ENCODE data around the gene OGT.
A peak's percentile ranks its signal among the peaks of the same experiment; 100 is the strongest.
"Not testable (repeated sequence)": the region's sequence is repeated elsewhere in the genome, so short reads cannot be mapped to it uniquely, and the experiment has no call there.

The OGT gene

DNA sequence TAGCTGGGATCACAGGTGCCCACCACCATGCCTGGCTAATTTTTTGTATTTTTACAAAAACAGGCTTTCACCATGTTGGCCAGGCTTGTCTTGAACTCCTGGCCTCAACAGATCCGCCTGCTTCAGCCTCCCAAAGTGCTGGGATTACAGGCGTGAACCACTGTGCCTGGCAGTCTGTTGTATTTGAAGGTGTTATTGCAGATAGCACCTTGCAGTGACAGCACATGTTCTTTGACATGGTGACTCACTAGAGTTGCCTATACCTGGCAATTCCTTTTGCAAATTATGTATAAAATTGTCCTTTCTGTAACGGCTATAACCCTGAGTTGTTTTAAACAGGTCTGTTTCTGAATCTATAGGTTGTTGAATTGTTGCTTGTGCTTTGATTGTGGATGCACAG lies 7.9 kb downstream of the OGT start:
- DNase-seq (ENCODE audit: low read depth) = no peak

DNA sequence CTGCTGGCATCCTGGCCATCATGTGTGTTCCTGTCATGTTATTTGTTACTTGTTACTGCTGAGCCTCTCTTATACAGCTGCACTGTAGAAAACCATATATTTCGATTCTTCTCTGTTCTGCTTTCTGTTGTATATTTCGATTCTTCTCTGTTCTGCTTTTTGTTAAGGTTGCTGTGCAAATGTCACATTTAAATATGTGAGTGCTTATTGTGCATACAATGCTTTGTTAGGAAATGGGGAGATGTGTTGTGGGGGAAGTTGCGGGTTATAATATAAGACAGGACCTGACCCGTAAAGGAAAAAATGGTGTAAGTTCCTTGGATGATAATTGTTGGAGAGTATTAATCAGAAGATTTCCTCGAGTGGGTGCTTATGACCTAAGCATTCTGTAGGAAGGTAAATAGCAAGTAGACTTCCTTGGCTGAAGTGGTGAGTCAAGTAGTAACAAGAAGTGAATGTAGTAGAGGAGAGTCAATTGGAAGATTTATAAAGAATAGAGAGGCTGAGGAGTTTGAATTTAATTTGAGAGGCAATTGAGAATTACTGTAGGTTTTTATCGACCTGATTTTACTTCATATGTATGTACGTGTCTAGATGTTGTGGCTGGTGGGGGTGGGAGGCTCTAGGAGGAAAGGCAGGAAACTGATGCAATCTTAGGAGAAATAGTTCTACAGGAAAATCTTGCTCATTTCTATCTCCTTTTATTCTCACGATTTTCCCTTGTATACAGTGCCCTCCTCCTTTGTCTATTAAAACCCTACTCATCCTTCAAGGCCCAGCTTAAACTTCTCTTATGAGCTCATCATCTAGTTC lies 8.5 kb downstream of the OGT start:
- peak; percentile 72 for DNase-seq (ENCODE audit: low read depth)

DNA sequence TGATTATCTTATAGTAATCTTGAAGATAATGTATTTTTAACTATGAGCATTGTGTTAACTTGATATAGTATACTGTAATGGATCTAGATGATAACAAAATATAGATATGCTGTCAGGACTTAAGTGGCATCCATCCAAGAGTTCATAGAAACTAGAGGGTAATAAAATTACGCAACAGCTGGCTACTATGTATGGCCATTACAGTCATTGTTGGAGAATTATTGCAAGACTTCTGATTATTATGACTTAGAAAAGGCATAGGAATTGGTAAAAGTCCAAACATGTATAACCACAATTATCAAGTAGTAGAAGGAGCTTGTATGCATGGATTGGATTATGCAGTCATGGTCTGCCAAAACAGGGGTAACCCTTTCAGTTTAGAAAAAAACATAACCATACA lies 9.5 kb downstream of the OGT start:
- peak; percentile 74 for DNase-seq (ENCODE audit: low read depth)

DNA sequence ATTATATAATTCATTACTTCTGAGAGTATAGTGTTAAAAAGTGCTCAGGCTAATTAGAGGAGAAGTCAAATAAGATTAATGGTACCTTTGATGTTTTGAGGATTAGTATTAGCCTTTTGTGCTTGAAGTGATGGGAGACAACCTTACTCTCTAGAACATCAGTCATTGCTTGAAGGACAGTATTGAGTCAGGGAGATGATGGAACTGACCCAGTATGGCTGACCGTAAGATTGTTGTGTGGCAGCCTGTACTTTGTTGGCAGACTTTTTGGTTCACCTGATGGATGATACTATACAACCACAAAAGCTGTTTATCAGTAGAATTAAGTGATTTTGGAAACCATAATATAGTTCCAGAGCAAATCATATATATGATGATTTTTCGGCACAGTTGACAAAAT lies 9.9 kb downstream of the OGT start:
- no peak for DNase-seq (ENCODE audit: low read depth)

DNA sequence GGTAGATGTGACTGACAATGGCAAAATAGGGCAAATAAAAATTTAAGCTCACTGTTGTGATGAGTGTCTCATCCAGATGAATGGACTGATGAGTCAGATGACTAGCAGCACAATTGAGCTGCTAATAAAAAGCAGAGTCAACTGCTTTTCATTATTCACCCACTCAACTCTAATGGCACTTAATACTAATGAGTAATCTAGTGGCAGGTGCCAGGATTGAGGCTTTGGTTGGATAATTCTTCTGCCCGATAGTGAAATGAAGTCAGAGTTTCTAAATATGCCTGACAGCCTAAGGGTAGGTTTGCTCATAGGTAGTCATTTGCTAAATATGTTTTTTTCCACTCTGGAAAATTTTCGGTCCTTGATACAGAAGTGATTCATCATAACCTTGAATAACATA lies 10.4 kb downstream of the OGT start:
- DNase-seq (ENCODE audit: low read depth) = peak; percentile 84

DNA sequence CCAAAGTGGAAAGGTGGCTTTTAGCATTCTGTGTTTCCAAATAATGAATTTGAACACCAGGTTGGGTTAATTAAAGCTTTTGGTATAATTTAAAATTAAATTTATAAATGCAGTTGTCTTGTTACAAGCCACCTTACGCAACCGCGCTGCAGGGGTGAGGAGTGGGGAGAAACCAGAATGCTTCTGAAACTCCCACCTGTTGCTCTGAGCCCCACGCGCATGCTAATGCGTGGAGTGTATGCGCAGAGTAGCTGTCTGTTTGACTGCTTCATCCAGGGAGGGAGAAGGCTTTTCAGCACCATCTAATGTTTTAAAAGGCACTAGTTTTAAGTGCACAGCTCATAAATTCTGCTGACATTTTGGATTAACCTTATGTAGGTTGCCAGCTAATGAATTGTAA lies 12.5 kb downstream of the OGT start:
- DNase-seq (ENCODE audit: low read depth) = no peak

DNA sequence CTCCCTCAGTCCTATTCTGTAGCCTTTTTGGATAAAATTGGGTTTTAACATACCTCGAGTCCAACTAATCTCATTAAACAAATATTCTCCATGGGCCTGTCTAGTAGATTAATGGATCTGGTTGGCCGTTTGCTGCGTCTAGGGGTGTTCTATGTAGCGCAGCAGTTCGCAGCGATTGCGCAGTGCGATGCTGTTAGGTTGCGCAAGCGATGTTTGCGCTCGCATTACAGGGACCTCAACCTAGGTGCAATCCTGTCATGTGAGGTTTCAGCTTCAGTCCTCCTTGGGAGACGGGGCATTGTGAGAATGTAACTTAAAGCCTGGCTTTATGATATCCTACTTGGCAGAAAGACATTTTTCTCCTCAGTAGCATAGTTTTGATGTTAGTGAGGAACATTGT lies 14.0 kb downstream of the OGT start:
- DNase-seq (ENCODE audit: low read depth) = no peak

DNA sequence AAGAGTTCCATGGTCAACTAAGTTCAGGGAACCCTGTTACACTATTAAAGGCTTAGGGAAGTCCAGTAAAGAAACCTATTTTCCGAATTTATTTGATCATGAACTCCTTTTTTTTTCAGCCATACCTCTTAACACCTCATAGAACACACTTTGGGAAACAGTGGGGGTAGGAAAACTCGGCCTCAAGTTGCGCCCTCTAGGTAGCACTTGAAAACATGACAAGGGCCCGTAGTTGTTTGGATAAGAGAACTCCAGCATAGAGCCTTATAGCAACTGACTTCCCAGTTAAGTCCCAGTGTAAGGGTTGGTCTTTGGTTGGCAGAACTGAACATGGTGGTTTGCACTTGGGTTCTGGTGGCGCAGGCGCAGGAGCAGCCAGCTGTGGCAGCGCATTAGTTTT lies 14.4 kb downstream of the OGT start:
- DNase-seq (ENCODE audit: low read depth) = no peak

DNA sequence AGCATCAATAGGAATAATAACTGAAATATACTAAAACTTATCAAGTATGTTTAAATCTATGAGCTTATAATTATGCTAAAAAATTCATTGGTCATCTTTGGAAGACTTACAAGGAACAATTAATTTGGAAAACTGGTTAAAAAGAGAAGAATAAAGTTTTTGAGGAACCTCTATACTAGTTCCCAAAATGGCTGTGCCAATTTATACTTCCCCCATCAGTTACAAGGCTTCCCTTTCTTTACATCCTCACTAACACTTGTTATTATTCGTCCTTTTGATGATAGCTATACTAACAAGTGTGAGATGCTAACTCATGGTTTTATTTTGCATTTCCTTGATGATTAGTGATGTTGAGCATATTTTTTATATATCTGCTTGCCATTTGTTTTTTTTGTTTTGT lies 17.1 kb downstream of the OGT start:
- no peak for DNase-seq (ENCODE audit: low read depth)

DNA sequence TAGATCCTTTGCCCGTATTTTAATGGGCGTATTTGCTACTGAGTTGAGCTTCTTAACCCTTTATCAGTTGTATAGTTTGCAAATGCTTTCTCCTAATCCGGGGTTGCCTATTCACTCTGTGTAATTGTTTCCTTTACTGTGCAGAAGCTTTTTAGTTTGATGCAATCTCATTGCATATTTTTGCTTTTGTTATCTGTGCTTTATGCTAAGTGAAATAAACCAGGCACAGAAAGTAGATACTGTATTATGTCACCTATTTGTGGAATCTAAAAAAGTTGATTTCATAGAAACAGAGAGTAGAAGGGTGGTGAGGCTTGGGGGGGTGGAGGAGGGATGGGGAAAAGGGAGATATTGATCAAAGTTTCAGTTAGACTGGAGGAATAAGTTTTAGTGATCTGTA lies 17.7 kb downstream of the OGT start:
- DNase-seq (ENCODE audit: low read depth) = no peak

DNA sequence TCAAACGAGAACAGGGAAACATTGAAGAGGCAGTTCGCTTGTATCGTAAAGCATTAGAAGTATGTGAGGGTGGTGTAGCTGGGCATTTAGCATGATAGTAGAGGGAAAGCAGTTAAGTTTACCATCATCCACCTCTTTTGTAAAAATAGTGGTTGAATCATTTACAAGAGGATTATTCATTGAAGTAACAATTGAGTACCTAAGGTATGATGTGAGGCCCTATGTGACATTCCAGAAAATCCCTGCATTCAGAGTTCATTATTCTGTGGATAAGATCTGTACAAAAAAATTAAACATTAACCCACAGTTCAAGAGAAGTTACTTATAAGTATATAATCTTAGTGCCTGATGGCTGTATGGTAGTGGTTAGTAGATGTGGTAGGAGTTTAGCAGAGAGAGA lies 23.1 kb downstream of the OGT start:
- no peak for DNase-seq (ENCODE audit: low read depth)

DNA sequence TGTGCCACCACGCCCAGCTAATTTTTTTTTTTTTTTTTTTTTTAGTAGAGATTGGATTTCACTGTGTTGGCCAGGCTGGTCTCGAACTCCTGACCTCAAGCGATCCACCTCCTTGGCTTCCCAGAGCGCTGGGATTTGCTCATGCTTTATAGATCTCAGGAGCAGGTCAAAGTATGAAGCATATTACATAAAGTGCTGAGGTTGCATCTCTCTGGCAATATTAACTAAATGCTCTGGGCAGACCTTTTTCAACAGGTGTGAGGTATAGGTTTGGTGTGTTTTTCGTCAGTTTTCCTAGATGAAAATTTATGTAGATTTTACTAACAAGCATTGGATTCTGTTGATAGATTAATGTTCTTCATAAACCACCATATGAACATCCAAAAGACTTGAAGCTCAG lies 26.0 kb downstream of the OGT start:
- DNase-seq (ENCODE audit: low read depth) = no peak

DNA sequence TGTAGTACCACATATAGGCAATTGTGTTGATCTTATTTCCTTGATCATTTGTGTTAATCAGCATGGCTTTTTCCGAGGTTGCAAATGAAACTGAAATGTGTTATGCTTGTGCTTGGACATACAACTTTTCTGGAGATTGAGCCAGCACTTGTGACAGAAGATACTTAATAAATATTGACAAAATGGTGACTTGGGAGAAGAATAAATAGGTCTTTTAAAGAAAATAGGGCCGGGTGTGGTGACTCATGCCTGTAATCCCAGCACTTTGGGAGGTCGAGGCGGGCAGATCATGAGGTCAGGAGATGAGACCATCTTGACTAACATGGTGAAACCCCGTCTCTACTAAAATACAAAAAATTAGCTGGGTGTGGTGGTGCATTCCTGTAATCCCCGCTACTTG lies 26.9 kb downstream of the OGT start:
- DNase-seq (ENCODE audit: low read depth) = not testable (repeated sequence)

DNA sequence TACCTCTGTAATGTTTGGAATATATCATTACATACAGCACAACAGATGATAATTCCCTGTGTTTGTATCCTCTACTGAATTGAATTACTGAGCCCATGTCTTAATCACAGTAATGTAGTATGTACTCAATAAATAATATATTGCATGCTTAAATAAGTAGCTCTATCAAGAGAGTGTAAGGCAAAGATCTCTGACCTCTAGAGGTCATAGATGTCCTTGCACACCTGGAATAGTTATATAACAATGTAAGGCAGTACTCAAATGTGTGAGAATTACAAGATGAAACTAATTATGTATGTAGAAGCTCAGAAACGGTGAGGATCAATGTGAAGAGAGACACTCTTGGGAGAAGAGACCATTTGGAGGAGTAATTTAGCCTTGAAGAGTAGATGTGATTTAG lies 31.0 kb downstream of the OGT start:
- DNase-seq (ENCODE audit: low read depth) = no peak

DNA sequence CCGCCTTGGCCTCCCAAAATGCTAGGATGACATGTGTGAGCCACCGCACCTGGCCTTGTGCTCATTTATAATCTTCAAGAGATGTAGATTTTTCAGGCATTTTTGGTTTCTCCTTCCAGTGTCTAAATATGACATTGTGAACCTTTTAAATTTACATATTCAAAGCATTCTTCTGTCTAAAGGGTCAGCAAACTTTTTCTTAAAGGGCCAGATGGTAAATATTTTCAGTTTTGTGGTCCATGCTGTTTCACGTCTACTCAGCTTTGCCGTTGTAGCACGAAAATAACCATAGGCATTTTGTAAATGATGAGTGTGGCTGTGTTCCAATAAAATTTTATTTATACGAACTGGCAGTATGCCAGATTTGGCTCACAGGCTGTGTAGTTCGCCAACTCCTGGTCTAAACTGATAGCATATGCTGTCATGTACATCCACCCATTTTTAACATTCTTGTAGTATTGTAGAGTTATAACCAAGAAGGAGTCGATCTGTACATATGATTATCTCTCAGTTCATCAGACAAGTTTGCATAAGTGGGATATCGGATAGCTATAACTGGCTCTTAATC lies 32.7 kb downstream of the OGT start:
- no peak for DNase-seq (ENCODE audit: low read depth)

DNA sequence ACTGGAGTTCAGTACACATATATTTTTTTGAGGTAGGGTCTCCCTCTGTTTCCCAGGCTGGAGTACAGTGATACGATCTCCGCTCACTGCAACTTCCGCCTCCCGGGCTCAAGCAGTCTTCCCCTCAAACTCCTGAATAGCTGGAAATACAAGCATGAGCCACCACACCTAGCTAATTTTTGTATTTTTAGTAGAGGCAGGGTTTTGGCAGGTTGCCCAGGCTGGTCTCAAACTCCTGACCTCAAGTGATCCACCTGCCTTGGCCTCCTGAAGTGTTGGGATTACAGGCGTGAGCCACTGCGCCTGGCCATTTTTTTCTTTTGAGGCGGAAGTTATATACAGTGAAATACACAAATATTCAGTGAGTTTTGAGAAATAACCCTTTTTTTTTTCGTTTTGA lies 38.5 kb downstream of the OGT start:
- DNase-seq (ENCODE audit: low read depth) = not testable (repeated sequence)

DNA sequence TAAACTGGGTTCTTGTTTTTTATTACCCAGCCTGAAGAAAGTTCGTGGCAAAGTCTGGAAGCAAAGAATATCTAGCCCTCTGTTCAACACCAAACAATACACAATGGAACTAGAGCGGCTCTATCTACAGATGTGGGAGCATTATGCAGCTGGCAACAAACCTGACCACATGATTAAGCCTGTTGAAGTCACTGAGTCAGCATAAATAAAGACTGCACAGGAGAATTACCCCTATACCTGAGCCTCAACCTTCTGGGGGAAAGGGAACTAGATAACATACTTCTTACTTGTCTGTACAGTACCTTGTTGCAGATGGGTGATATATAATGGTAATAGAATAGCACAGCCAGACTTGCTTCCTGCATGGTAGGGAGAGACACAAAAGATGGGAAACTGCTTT lies 40.7 kb downstream of the OGT start:
- DNase-seq (ENCODE audit: low read depth) = no peak

DNA sequence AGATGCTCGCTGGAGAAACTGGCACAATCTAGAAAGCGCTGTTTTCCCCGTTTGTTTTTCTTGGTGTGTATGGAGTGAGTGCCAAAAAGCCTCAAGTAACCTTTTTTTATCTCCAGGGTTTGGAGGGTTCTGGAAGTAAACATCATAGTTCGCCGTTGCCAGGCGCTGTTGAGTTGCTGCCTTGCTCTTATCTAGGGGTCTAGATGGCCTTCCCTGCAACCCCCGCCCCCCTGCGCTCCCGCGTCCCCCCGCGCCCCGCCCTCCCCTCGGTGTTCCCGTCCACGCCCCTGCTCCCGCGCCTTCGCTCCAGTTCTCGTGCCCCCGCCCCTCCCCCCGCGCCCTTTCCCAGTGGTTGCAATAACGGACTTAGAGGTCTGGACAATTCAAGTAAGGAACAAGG lies 44.8 kb downstream of the OGT start:
- no peak for DNase-seq (ENCODE audit: low read depth)

DNA sequence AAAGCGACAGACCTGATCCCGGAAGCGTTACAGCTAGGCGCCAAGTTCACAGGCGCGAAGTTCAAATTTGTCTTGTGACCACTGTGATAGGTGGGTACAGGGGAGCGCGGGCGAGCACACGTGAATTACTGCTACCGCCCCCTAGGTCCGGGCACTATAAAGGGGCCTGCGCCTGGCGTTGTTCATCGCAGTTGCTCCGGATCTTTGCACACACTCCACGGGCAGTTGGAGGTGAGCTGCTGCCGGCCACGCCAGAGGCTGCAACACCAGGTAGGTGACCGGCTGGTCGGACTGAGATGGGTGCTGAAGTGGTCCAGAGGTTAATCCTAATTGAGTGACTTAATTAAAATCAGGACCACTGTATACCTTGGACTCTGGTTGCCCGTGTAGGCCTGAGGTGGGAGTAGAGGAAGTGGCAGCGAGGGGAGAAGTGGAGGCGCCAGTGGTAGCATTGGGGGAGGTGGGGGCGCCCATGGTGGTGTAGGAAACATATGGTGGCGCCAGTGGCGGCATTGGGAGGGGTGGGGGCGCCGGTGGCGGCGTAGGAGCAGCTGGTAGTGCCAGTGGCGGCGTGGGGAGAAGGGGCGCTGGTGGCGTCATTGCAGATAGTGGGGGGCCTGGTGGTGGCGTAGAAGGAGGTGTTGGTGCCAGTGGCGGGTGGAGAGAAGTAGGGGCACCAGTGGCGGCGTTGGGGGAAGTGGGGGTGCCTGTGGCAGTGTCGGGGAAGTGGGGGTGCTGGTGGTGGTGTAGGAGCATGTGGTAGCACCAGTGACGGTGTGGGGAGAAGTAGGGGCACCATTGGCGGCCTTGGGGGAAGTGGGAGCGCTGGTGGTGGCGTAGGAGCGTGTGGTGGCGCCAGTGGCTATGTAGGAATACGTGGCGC lies 45.6 kb downstream of the OGT start, which contains the start of gene GCNA:
Gene GCNA, plus strand, starts transcription at position 185 of the 883 bp plus-strand sequence. CDS start 2,385 bp downstream, outside the sequence.
- no peak for DNase-seq (ENCODE audit: low read depth)

DNA sequence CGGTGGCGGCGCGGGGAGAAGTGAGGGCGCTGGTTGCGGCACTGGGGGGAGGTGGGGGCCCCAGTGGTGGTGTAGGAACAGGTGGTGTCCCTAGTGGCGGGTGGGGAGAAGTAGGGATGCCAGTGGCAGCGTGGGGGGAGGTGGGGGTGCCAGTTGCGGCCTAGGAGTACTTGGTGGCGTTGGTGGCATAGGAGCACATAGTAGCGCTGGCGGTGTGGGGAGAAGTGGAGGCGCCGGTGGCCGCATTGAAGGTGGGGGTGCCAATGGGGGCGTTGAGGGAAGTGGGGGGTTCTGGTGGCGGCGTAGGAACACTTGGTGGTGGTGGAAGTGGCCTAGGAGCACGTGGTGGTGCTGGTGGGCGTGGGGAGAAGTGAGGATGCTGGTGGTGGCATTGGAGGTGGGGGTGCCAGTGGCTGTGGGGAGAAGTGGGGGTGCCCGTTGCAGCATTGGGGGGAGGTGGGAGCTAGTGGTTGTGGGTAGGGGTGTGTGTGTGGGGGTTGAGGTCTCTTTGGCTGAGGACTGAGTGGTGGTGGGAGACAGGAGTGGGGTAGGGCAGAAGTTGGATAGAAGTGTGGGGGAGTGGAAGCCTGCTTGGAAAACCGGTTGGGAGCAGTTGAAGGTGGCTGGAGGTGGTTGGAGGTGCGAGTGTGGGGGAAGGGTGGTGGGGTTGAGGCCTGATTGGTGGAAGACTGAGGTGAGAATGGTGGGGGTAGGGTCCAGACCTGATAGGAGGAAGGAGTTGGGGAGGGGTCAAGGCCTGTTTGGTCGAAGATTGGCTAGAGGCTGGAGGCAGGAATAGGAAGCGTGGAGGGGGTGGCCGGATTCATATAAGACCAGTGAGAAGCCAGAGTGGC lies 46.5 kb downstream of the OGT start:
- DNase-seq (ENCODE audit: low read depth) = no peak

DNA sequence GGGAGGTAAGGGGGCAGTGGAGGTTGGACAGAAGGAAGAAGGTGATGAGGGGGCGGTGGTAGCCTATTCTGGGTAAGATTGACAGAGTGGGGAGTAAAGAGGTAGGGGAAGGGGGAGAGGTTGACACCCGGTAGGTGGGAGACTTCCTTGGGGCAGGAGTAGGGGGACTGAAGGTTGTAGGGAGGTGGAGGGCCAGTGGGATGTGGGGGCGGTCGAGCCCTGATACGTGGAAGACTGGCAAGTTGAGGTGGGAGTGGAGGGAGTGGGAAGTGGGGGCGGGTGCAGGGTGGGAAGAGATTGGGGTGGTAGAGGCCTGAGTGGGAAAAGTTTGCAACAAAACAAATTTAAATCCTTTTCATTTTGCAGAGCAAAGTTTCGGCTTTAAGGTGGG lies 47.1 kb downstream of the OGT start:
- no peak for DNase-seq (ENCODE audit: low read depth)

DNA sequence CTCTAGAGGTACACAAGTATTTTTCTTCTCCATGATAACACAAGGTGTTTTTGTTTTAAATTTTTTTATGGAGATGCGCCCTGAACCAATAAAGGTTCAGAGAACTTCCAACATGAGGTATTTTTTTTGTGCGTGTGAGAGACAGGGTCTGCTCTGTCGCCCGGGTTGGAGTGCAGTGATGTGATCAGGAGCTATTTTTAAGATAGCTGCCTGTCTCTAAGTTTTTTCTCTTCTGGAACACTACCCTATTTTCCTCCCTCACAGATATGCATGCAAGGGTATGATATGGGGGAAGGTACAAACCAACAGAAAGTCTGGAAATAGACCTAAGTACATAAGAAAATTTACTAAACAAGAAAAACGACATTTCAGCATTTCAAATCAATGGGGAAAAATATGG lies 48.3 kb downstream of the OGT start:
- DNase-seq (ENCODE audit: low read depth) = no peak
